ENCODE results near the gene GLIS1.

Gene GLIS1

DNA sequence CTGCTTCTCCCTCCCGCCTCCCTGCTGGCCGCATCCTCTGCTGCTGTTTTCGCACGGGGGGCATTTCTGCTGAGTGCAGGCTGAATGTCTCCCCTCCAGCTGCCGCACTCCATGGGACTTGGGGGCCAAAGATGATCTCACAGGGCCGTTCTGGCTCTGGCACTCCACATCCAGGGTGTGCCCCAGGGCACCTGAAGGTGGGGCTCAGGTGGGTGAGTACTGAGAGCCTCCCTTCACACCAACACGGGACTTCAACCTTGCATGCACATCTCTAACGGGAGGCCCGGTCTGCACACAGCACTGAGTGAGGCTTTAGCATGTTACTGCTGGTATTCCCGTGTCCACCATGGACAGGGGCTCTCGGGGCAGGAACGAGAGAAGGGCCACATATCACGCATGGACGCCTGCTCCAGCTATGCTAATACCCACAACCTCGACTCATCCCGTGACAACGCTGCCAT, 190.9 kb downstream of the GLIS1 start:
- DNase-seq (ENCODE audit: low read depth): no peak

DNA sequence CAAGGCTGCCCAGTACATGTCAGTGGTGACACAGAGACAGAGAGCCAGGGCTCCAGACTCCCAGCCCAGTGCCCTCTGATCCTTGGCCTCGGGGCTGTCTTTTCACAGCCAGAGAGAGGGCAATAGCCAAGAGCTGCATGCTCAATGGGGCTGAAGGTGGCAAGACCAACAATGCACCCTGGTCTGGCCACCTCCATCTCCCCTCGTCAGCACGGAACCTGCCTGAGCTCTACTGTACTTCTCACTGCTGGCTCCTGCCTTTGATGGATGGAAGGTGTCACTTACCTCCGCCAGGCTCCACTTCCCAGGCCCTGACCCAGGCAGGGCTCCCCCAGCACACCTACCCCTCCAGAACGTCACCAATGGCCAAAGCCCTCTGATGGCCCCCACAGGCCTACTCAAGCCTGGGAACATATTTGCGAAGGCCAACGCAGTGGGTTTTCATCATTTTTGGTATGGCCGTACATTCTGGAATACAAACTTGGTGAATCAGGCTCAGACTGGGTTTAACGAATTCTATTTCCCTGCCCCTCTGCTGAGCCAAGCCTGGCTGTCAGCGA, 191.7 kb downstream of the GLIS1 start:
- no peak for DNase-seq (ENCODE audit: low read depth)

DNA sequence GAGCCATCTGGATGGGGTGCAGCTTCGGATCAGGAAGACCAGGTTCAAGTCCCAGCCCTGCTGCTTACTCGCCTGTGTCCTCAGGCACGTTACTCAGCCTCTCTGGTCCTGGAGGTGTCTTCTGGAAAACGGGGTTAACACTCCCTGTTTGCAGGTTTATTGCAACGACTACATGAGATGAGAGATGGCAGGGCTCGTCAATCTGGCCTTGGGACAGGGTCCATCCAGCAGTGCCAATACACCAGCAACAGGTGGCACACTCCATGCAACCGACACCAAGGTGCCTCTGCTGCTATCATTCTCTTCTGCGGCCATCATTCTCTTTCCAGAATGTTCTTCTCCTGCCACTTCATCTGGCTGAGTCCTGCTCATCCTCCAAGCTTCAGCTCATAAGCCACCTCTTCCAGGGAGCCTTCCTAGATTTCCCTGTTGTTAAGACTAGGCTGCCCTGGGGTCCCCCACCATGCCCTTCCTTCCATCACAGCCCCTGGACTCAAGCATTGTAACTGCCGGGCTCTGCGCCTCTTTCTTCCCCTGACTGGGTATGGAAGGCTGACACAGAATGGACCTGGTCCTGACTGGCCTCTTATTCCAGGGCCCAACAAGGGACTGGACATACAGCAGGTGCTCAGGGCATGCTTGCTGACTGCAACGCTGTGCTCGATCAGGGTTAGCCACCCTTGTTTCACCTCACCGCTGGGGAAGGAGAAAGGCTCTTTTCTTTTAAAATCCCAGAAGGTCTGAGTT, 192.4 kb downstream of the GLIS1 start:
- DNase-seq (ENCODE audit: low read depth): no peak

DNA sequence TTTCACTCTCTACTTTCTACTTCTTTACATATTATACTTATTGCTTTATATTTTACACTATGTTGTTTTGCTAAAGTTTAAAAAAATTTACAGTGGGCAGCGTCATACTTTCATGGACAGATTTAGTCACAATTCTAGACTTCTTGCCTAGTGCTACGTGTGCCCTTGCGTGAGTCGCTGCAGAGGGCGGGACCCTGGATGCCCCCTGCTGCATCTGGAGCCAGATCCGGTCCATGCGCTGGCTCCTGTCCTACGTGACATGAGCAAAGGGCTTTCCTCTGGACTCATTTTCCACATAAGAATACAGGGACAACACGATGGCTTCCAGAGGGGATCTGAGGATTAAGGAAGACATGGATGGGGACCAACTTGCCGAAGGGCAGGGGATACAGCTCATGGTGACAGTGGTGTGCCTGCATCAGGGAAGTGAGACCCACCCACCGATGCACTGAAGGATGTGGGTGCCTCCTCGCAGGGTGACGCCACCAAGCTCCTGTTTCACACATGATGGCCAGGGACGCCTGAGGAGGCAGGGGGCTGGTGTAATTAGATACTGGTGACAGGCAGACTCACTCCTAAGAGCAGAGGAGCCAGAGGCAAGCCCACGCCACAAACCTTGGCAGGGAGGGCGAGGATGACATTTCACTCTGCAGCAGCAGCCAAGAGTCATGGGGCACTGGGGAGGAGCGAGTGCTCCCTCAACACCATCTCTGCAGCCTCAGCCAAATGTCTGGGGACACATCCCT, 193.1 kb downstream of the GLIS1 start:
- DNase-seq (ENCODE audit: low read depth): no peak

DNA sequence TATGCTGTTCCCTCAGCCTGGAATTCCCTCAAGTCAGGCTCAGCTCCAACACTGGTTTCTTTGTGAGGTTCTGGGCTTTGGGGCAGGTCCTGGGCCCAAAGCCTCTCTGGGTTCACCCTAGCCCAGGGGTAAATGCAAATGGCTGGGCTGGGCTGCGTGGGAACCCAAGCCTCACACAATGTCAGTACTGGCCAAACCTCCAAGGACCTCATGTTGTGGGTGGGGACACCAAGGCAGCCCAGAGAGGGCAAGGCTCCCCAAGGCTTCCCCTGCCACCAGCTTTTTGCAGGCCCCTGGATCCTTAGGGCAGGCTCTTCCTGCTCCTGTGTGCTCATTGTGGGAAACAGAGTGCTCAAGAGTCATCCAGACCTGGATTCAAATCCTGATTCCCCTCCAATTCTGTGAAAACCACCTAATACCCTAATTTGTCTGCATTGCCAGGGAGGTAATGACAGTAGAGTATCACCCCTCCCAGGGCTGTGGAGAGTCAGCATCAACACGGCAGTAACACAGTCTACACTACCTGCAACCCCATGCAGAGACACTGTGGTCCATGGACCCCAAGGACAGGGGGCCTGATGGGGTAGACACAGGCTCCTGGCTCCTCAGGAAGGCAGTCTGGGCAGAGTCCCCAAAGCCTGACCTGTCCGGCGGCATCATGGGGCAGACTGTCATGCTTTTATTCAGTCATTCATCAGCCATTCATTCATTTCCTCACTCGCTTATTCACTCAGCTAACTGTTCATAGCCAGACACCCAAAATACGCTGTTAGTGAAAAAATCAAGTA, 194.0 kb downstream of the GLIS1 start:
- no peak for DNase-seq (ENCODE audit: low read depth)

DNA sequence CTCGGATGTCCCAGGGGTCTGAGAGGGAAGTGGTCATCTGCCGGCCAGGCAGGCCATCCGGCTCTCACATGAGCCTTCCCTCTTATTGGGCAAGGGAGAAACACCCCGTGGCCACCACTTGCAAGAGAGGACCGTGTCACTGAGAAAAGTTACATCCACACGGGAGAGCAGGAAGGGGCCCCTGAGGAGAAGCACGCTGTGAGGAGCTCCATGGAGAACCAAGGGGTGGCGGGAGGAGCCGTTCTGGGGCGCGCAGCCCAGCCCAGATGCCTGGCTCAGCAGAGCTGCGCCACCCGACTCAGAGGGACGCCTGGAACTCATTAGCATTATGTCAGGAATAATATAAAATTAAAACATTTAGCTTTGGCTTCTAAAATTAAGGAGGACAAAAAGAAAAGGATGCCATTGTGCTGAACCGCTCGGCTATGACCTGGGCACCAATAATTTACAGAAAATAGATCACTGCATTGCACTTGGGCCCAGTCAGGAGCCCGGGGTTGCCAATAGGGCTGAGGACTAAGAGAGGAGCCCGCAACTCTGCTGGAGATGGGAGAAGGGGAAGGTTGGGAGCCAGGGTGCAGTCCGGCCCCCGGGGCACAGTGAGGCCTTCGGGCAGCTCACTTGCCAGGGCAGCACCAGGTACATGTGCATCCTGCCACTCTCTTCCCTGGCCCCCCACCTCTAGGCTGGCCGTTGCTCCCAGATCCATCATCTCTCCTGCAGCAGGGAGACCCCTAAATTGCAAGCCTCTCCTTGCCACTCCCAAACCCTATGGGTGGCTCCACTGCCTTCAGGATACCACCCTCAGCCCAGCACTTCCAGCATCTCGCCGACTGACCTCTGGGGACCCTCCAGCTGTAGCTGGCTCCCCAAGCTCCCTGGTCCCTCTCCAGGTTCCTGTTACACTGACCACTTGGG, 194.9 kb downstream of the GLIS1 start:
- no peak for DNase-seq (ENCODE audit: low read depth)

DNA sequence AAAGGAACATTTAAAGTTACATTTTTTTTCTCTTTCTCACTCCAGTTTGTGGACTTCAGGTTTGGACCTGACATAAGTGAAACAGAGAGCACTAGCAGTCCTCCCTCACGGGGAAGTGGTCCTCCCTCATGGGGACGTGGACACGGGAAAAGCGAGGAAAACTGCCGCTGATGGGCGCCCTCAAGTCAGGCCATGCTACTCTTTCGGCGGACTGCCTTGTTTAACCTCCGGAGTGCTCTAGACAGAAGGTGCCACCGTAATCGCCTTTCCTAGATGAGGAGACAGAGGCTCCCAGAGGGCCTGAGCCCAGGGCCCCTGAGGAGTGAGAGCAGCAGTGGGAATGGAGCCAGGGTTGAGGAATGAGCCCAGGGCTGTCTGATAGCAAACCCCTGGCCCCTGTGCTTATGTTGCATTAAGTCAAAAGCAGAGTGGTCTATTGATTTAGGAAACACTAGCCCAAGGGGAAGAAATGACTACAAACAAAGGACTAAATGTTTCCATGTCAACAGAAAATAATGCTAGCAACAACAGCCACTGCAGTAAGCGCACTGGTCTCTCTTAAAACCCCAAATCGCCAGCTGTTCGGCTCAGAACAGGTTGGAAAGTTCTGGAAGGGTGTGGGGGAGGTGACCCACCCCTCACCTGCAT, 195.7 kb downstream of the GLIS1 start:
- DNase-seq (ENCODE audit: low read depth): no peak

DNA sequence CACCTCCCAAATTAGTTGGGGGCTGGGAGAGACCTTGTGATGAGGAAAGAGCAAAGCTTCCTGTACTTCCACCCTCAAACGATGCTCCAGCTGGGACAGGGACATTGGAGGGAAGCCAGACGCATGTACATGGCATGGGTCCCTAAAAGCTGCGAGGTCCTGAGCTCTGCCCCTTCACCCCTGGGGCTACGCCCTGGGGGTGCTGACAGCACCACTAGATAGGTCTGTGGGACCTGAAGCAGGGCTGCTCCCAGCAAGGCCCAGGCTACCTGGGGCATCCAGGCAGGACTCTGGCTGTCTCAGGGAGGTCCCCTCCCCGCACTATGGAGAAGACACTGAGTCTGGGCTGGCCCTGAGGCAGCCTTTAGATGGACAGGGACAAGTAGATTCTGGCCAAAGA, 196.4 kb downstream of the GLIS1 start:
- DNase-seq (ENCODE audit: low read depth): no peak

DNA sequence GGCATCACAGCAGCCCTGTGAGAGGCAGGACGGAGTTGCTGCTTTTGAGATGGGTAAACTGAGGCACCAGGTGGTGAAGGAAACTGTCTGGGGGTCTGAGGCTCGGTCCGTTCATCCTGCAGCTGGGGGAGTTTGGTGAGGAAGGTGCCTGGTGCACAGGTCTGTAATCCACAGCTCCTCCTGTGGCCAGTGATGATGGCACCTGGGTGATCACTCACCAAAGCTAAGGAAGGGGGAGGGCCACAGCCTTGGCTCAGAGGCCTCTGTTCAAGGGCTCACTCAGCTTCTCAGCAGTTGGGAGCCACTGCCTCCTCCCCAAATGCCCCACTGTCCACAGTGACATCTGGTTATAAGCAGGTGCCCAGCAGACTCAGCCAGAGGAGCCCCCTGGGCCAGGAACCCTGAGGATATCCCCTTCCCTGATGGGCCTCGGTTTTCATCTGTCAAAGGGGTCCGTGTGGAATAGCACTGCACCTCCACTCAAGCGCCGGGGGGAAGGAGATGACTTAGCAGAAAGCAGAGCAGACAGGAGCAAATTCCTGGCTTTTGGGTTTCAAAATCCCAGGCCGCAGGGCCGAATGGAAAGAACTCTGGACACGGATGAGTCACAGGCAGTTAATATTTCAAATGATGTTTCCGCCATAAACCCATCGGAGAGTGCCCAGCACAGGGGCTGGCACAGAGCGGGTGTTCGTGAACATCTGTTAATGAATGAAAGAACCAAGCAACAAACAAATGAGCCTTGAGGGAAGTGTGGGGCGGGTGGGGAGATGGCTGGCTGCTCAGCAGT, 197.0 kb downstream of the GLIS1 start:
- peak; percentile 34 for DNase-seq (ENCODE audit: low read depth)

DNA sequence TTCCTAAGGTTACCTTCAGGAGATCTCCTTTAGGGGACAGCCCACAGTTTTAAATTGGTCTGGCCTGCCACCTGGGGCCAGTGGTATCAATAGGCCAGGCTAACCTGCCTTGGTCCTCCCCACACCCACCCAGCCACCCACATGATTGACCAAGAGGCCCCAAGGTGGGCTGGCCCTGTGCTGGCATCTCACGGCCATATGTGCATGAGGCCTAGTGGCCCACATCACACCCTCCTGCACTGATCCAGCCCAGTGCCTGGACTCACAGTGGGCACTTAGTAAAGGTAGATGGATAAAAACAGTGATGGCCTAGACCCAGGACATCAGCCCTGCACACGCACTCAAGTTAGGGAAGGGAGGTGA, 197.7 kb downstream of the GLIS1 start:
- no peak for DNase-seq (ENCODE audit: low read depth)

DNA sequence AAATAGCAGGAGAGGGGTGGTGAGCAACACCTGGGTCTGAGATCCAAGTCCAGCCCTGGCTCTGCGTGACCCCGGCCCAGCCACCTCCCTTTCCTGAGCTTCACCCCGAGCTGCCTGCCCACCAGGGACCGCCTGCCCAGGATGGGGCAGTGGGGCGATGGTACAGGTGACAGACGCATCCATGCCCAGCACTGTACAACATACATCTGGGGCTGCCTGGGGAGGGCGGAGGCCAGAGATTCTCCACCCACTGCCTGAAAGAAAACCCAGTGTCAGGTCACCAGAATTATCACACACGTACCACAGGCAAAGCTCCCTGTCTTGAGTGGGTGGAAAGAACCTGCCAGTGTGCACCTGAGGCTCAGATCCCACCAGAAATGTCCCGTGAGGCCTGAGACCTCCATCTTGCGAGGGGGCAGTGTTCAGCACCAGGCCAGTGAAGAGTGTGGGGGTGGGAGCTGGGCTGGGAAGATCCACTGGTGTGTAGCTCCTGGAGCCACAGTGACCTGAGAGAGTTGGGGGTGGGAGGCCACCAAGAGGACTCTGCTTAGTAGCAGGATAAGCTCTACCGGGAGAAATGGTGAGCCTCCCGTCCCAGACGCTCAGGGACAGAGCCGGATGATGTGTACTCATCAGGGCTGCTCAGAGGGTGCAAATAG, 198.2 kb downstream of the GLIS1 start:
- DNase-seq (ENCODE audit: low read depth): no peak

DNA sequence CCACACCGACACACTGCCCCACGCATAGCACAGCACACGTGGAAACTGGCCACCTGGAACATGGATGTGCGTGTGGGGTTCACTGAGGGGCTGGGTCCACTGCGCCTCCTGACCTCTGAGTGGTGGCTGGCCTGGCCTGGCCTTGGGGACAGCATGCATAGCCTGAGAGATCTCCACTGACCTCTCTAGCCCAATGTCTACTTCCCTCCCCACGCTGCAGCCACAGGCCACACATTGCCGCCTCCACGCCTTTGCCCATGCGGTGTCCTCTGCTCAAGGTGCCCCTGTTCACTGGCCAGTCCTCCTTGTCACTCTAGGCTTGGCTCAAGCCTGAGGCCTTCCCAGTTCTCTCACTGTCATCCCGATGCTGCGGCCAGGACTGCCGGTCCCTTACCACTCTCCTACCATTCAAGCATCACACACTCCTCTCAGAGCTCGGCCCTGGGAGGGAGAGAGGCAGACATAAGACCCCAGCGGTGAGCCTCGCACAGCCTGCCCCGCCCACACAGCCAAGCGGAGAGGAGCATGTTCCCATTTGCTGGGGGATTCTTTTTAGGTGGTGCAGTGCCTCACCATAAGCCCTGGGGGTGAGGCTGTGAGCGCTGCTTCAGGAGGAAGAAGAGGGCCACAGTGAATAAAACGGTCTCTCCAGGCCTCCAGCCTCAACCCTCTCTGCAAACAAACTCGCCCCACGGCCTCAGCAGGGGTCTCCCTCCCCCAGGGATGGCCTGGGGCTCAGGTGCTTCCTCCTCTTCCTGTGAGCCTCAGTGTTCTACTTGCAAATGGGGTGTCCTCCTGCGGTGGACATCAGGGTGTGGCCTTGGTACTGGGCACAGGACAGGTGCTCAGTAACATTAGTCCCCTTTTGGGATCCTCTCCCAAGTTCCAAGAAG, 199.0 kb downstream of the GLIS1 start:
- DNase-seq (ENCODE audit: low read depth): no peak

DNA sequence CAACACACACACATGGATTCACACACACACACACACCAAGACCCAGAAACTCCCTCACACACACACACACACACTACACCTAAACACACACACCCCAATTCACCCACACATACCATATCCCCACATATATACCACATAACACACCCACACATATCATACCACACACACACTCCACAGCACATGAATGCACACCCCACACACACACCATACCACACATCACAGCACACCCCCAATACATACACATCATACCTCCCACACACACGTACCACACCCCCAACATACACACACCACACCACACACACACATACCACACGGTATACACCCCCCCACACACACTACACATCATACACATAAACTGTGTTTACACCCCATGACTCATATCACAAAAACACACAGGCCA, 199.7 kb downstream of the GLIS1 start:
- DNase-seq (ENCODE audit: low read depth): no peak

DNA sequence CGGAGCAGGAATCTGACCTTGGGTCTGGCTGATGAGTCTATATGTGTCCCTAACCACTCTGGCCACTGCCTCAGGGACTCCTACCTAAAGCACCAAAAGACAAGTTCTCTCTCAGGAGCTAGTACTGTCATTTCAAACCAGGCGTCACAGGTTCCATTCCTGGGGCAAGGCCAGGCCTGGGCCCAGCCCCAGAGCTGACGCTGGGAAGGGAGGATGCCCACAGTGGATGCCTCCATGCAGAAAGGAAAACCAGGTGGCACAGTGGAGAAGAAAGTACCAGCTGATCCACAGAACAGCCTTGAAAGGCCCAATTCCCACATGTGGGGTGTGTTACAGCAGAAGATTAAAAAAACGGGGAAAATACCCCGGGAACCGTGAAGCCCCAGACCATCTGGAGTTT, 202.4 kb downstream of the GLIS1 start:
- DNase-seq (ENCODE audit: low read depth): no peak

DNA sequence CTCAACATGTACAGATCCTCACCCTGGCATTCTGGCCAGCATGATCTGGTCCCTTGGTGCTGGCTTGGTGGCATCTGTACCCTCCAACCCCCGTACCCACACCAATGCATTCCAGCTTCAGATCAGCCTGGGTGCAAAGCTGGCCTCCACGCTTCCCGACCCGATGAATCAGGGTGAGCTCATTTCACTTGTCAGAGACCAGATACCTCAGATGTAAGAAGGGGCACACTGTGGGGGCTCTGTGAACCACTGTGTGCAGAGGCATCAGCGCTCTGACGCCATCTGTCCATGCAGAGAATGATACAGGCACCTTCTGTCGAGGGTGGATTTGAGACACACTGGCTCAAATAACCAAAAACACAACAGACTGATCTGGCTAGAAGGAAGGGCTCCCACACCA, 203.1 kb downstream of the GLIS1 start:
- no peak for DNase-seq (ENCODE audit: low read depth)

DNA sequence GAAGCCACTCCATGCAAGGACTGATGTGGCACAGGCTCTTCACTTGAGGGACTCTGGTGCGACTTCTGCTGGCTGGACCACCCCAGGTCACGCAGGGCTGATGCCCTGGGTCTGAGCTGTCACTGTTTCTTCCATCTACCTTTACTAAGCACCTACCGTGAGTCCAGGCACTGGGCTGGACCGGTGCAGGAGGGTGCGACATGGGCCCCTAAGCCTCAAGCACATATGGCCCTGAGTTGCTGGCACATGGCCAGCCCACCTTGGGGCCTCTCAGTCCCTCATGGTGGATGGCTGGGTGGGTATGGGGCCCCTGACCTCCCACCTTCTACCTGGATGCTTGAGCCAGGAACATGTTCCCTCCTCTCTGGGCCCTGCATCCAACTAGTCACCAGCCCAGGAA, 203.7 kb downstream of the GLIS1 start:
- DNase-seq (ENCODE audit: low read depth): no peak

DNA sequence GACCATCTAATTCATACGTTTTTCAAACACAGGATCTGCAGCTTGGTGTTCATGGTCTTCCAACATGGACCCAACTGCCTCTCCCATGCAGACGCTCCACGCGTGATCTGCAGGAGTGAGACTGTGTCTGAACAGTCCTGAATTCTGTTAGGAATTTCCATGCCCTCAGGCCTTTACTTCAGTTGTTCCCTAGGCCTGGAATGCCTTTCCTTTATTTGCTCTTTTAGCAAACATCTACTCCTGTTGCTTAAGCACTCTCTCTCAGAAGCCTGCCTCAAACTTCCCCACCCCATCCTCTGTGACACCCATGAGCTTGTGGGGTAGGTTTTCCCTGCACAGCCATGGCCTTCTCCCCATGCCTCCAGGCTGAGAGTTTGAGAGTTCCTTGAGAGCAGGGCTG, 206.1 kb downstream of the GLIS1 start:
- no peak for DNase-seq (ENCODE audit: low read depth)

DNA sequence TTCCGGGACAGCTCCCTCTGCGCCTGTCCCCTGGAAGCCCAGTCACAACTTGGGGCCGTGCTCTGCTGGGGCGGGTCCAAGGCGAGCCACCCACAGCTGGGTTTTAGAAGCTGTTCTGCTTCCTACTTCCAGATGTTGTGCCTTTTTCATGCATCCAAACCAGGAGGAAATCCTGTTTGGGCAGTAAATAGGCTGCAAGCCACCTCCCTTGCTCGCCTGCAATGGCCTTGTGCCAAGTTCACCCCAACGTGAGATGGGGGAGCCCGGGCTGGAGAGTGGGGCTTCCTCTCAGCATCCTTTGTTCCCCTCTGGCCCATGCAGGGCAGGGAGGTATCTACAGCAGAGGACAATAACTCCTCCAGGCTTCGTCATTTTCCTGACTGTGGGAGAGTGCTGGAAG, 206.6 kb downstream of the GLIS1 start:
- no peak for DNase-seq (ENCODE audit: low read depth)

DNA sequence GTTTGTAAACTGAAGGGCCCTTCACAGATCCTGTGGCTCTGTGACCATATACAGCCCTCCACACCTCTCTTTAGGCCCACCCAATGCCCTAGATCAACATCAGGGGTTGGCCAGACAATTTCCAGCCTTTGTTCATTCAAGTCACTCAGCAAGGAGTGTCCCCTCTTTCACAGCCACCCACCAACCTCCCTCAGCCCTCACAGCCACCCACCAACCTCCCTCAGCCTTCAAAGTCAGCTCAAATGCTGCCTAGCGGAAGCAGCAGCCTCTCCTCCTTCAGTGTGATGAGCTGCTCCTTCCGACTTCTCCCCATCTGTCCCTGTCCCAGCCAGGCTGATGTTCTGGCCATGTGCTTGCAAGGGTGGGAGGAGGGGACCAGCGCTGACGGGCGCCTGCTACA, 208.4 kb downstream of the GLIS1 start:
- DNase-seq (ENCODE audit: low read depth): no peak

Measured in fibroblast of the conjunctiva (primary cell).